Measurements from ENCODE around the gene DIP2C.
"Not testable (repeated sequence)": the region's sequence is repeated elsewhere in the genome, so short reads cannot be mapped to it uniquely, and the experiment has no call there.

DIP2C gene

DNA sequence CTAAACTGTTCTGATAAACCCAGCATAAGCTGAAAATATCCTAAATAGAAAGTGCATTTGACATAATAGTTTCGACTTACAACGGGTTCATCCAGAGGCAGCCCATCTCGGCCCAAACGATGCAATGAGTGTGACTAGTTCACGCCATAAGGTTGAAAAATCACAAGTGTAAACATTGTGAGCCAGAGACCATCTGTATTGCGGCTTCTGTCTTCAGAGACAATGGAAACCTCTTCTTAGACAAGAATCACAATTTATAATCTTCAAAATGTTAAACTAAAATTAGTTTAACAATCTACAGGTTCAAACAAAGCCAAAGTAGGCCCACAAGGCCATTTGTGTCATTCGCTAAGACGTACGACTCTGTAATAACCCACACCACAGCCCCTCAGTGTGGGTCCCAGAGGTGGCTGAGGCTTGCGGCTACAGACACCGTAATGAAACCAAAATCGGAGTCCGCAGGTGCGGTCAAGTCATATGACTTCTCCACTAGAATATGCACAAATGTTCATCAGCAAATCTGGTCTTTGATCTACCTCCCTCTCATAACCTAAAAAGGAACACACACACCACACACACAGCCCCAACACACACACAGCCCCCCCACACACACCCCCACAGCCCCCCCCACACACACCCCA is 81.8 kb downstream of the DIP2C start:
- DNase-seq, result no peak

DNA sequence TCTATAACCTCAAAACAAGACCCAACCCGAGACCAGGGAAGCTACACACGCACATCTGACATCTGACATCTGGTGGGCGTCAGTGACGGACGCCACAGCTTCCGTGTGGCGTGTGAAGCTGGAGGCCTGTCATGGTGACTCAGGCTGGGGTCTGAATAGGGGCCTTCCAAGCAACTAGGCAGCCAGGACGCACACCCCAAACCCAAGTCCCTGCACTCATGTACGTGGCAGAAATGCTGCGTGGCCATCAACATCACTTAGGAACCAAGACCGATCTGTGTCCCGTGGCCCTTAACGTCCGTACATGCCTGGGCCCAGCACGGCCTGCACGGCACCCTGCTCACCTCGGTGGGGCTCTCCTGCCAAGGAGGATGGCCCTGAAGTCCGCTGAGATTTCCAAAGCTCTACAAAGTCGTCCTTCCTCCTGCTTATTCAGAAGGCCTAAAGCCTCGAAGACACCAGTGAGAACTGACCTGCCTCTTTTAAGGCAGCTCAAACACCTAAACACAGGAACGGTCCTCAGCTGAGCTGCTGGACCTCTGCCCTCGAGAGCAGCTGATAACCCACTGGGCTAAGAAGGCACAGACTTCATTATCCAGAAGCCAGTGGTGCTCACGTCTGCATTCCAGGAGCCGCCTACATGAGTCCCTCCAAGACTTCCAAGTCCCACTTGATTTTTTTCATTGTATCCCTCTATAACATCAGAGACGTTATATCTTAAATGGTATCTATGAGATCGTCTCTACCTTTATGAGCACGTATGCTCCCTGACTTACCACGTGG is 82.5 kb downstream of the DIP2C start:
- no peak for DNase-seq

DNA sequence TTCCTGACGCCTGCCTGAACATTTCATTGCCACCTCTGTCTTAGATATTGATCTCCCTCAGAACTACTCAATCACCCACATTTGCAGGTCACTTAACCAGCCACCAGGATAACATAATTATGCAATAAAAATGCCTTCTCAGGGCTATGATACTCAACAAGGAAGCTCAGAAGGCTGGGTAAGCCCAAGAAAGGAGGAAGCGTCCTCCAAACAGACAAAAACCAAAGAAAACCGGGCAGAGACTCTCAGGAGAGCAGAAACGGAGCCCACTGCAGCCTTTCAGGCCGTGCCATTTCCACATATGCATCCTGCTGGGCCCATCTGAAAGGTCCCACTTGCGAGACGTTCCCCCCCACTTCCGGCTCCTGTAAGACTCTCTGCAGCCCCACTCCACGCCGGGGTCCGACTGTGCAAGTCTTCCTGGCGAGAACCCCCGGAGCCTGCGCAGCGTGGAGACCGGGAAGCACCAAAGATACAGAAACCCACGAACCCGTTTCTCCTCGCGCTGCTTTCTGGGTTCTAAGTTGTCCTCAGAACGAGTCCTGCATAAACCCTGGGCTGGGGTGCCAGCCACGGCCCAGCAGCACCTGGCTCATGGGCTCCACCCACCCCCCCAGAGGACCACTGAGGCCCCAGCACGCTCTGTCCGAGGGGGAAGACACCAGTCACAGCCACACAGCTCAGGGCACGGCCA is 83.7 kb downstream of the DIP2C start:
- DNase-seq, result no peak

DNA sequence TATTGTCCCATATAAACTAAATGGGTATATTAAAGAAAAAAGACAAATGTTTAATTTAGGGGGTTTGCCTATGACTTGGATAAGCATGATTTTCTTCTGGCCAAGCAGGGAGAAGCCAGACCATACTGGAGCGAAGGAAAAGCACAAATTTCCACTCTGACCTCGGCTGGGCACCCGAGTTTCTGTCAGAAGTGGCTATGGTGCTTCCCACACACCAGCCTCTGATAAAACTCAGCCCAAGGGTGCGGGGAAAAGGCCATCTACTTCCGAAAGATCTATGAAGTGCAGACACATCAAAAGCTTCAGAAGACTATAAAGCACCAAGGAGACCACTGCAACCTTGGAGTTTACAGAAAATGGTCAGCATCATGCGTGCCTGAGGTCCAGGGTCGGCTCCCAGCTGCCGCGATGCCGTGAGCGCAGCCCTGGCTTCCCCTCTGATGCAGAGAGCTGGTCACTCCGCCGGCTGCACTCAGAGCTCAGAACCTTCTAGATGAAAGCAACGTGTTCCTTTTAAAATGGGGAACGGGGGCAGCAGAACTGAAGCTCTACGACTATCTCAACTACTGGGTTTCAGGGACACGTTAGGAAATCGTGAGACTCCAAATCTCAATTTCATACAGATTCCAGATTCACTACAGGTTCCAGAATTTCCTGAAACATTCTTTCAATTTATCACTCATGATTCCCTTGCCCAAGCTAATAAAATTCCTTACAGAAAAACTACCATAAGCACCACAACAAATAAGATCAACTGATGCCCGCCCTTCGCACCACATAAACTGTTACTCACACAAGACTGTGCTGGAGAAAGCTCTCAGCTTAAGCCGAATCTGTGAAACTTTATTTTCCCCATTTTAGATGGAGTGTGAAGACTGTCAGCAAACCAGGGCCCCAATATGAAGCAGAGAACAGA is 84.5 kb downstream of the DIP2C start:
- no peak for DNase-seq

DNA sequence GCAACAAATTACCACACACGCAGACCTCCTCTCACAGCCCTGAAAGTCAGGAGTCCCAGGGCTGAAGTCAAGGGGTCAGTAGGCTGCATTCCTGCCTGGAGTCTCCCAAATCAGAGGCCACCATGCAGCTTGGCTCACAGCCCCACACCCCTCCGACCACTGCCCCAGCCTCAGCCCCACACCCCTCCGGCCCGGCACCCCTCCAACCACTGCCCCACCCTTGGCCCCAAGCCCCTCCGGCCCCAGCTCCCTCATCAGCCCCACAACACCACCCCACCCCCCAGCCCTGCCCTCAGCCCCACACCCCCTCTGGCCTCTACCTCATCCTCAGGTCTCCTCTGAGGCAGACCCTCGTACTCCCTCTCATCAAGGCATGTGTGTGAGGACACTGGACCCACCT is 85.7 kb downstream of the DIP2C start:
- no peak for DNase-seq

DNA sequence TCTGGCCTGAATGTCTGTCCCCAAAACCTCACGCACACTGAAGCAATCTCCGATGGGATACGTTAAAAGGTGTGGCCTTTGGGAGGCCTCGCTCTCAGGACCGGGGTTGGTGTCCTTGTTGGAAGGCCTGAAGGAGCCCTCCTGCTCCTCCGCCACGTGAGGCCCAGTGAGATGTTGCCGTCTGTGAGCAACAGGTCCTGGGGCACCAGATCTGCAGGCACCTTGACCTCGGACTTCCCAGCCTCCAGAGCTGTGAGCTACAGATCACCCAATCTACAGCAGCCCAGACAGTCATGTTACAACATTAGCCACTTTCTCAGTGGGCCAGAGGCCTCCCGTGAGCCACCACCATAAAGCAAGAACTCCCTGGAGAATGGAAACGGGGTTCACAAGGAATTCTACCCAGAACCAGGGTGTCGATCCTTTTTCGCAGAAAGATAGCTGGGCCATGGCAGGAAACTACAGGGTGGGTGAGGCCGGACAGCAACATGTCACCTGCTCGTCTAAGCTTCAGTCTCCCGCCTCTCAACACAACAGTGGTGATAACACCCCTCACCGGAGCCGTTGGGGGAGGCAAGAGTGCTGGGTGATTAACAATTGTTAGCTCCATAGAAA is 87.0 kb downstream of the DIP2C start:
- DNase-seq, result no peak

DNA sequence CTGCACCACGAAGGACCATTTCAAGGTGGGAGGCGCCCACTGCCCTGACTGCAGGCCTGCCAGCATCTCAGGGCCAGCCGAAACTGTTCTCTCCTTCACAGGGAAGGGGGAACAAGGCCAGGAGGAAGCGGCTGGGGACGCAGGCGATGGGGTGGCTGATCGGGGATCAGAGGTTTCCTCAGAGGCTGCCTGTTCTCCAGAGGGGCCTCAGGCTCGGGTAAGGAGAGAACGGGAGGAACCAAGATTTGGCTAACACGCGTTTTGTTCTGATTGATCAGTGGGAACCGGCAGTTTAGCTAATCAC is 87.9 kb downstream of the DIP2C start:
- no peak for DNase-seq

DNA sequence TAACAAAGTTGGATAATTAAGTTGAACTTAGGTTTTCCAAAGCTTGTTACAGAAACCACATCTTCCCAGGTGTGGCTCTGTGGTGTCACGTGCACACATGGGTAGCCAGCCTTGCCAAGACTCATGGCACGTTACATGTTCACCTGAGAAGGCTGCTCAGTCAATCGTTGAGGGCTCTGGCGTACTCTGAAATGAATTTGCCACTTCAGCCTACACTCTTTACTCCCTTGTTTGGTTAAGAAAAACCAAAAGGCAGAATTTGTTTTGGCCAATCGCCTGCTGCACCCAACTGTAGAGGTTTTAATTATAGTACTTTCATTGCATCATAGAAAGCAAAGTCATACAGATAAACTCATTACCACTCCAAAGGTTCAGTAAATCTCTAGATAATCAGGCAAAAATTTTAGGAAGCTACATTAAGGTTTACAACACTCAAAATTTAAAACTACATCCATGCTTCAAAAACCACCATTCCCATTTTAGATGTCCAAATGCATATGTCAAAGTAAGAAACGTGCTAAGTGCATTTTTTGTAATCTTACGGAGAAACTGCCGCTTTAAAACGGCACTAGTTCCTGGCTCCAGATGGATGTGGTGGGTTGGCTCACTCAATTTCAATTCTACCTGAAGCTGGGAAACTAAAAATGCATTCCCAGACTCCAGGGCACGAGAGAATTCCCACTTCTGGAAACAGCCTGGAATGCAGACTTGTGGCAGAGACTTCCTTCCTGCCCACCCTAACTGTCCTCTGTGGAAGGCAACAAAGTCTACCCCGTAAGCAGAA is 88.4 kb downstream of the DIP2C start:
- no peak for DNase-seq

DNA sequence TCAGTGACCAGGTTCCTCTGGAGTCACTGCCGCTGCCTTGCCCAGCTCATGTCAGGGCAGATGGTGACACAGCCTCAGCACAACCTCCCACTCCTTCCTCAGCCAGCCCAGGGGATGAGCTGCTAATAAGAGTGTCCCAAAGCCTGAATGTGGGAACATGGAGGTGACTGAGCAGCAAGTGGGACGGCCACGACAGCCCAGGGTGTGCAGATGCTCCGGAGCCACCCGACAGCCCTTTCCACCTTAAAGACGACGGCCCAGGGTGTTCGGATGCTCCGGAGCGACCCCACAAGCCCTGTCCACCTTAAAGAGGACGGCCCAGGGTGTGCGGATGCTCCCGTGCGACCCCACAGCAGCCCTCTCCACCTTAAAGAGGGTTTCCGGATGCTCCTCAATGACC is 89.2 kb downstream of the DIP2C start:
- no peak for DNase-seq

DNA sequence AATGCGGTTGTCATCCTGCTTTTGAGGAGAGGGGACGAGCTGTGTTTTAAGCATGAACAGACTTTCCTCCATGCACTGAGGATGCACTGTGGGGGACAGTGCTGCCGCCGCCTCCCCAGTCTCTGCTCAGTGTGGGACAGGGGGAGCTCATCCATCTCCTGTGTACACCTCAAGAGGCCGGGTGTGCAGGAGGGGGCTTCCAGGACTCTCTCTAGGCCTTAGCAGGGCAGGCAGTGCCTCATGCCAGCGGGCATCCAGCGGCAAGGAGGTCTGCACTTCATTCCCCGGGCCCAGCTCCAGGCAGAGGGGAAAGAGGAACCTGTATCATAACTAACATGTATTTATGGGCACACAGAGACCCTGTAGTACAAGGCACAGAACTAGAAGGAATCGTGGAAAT is 89.7 kb downstream of the DIP2C start:
- DNase-seq, result no peak

DNA sequence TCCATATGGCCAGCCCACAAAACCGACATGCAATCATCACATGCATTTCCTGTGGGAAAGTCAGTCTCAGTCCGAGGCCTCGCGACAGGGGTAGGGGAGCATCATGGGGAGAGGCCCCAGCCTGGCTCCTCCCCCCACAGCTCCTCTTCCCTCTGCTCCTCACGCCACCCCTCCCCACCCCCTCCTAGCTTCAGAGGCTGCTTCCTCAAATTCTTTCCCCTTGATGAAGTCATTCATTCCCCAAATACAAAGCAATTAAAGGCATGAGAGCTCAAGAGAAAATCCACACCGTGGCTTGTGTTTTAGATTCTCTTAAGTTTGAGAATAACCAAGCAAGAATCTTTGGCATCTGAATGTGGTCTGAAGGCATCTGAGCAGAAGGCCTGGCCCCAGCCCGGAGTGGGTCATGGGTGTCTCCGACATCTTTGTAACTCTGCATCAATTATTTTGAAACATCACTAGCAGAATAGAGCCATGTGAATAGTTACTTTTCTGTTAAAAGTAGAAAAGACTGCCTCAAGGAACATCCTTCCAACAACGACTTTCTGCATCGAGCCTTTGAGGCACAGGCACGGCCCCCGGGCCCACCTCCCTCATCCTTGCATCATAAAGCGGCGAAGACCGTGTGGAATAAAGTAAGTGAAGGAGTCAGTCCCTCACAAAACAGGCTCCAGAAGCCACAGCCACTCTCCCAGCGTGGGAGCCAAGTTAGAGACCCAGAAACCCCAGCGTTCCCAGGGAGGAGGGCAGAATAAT is 90.9 kb downstream of the DIP2C start:
- DNase-seq, result no peak

DNA sequence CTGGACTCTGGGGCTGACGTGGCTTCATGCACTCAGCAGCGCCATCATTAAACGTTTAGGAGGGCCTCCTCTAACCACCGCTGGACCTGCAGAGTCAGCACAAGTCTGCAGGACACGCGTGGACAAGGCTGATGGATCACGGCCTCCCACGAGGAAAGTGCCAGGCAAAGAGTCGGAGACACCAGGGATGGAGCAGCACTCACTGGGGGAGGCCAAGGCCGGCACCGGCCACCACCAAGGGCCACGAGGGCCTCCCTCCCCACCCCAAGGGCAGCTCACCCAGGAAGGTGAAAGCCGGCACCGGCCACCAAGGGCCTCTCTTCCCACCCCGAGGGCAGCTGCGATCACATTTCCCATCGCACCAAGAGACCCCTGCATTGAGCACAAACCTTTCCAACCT is 91.5 kb downstream of the DIP2C start:
- DNase-seq, result no peak

DNA sequence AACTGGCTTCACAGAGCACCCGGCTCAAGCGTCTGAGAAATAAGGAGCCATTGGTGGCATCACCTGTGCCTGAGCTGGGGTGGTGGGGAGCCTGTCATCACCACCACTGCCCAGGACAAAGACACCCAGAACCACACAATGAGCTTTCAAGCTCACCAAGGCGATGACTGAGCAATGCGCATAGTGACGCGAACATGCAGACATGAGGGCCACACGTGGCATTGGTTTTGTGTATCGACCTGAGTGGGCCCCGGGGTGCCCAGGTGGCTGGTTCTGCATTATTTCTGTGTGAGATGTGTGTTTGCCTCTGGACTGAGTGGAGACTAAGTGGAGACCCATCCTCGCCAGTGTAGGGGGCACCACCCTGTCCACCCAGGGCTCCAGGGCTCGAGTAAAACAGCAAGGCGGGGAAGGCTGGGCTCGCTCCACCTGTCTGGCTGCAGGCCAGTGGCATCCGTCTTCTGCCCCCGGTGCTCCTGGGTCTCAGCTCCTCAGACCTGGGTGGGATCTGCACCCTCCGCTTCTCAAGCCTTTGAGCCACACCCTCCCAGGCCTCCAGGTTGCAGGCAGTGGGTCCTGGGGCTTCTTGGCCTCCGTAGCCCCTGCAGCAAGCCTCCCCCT is 92.6 kb downstream of the DIP2C start:
- no peak for DNase-seq

DNA sequence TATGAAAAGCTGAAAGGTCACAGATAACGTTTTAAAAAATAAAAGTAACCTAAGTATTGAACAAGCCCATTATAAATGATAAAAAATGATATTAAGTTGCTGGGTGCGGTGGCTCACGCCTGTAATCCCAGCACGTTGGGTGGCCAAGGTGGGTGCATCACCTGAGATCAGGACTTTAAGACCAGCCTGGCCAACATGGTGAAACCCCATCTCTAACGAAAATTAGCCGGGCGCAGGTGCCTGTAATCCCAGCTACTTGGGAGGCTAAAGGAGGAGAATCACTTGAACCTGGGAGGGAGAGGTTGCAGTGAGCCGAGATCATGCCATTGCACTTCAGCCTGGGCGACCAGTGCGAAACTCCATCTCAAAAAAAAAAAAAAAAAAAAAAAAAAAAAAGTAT is 93.3 kb downstream of the DIP2C start:
- DNase-seq, result not testable (repeated sequence)

DNA sequence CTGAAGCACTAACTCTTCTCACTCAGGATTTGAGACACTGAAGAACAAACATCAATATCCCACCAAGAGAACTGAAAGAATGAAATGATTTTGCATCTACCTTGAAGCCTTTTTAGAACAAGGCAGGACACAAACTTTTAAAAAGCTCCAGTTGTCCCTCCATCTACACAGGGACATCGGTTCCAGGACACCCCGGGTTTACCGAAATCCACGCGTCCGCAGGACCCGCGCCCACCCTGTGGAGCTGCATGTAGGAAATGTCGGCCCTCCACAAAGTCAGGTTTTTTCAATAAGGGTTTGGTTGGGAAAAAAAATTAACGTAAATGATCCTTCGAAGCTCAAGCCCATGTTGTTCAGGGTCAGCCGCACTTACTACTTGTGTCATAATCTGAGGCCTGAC is 94.0 kb downstream of the DIP2C start:
- DNase-seq, result no peak

DNA sequence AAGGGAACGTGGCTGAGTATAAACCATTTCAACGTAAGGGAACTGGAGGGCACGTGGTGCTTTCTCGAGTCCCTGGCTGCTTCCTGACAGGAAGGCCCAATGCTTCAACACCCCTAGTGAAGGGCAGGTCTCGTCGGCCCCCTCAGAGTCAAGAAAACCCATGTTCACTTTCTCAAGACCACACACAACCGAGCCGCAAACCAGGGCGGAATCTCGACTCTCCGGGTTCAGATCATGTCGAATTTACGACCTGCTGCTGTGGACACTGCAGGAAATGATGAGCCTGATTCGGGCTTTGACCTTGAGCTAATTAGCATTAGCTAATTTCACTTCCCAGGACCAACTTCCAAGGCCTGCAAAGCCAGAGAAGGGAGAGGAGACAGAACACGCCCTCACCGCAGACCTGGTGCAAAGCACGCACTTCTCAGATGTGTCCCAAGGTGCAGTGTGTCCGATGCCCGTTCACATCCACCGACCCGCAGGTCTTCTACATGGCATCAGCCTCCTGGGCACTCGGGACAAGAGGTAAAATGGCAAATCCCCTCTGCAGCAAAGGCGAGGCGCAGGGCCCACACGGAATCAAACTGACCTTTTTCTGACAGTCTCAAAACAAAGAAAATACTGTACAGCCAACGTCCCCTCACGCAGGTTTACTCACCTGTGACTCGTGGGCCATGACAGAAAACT is 94.7 kb downstream of the DIP2C start:
- no peak for DNase-seq

DNA sequence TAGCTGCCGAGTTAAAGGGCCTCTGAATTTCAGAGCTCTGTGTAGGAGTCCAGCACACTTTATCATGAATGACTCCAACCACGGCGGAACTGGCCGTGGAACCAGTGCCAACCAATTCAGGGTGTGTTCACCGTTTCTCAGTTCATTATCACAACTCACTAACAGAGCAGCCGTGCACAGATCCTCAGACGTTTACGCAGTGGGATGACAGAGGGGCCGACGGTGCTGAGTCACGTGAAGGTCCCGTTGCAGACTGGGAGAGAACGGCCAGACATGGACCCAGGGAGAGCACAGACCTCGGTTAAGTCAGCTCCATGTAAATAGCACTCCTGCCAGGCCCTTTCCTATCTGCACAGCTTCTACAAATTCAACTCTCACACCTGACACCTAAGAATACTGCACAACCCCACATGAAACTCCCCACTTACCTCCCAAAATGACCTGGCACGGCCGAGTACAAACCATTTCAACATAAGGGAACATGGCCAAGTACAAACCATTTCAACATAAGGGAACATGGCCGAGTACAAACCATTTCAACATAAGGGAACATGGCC is 95.5 kb downstream of the DIP2C start:
- DNase-seq, result no peak

DNA sequence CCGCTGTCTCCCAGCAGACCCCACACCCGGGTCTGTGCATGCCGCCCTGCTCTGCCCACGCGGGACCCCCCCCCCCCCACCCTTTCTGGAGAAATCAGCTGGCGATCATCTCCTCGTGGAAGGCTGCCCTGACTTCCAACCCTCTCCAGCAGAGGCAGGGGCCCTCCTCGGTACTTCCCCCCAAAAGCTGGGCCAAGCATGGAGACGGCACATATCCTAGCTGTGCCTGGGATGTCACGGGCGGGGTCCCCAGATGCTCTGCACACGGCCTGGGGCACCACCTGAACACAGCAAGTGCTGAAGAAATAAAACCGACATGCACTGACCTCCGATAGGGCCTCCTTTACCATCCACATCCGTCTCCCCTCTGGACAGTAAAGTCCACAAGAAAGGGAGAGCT is 96.0 kb downstream of the DIP2C start:
- DNase-seq, result no peak

DNA sequence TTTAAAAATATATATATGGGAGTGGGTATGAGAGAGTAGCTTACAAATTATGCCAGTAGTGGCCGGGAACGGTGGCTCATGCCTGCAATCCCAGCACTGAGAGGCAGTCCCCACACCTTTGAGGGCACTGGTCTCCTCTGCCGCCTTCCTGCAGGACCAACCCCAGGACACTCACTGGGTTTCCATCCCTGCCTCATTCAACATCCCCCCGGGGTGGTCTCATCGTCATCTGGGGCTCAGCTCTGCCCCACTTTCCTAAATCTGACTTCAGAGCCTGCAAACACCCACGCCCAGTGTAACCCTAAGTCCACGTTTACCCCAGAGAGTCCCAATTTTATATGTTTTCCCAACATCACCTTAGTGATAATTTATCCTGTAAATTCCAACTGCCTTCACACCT is 96.5 kb downstream of the DIP2C start:
- DNase-seq, result no peak

DNA sequence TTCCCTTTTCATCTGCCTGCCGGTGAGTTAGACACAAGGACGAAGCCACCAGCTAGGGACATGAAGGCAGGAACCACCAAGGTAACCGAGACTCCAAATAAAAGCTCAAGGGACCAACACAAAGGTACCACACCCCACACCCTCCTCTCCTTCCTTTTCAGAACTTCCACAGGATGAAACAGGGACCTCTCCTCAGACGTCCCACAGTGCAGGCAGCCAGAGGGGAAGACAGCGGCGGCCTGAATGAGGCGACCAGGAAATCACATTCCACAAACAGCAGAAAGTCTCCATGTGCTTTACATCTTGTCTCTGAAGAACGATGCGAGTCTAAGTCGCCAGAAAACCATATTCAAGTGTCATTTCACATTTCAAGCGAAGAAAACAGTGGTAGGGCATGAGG is 97.8 kb downstream of the DIP2C start:
- no peak for DNase-seq

Measured in stimulated activated CD4-positive, alpha-beta T cell treated with anti-CD3 and anti-CD28 coated beads, Interleukin-2, amount 100 ng/mL, for 24 hours (primary cell).